HepG2 (cell line): Measurements from ENCODE around the gene RABGGTA. TPM values are rescaled to one million over a fixed set of nuclear protein-coding genes. Genes with fewer than 3 reads are reported as not detected.
A peak's percentile ranks its signal among the peaks of the same experiment; 100 is the strongest.

Experiments used
- AHR ChIP-seq: IDR thresholded peaks from 2 replicates; pipeline ENCODE4 v1.6.1; 2018; ENCODE audit warnings: missing genetic modification reagents, missing compliant biosample characterization
- ARID3A ChIP-seq: IDR thresholded peaks from 2 replicates; pipeline ENCODE4 v1.6.1; 2012; ENCODE audit warnings: low read depth, low read length, improper control_type of control experiment
- ASH2L ChIP-seq: fragments of 300-600, 200-600 bp; sonication (generic); IDR thresholded peaks from 2 replicates; pipeline ENCODE4 v1.7.0; 2017; ENCODE audit warnings: low read depth, mild to moderate bottlenecking, moderate library complexity, mixed read lengths, low read length; ENCODE audit not compliant: insufficient read length
- CHCHD3 ChIP-seq: sonication (generic); formaldehyde crosslinking; IDR thresholded peaks from 2 replicates; pipeline ENCODE4 v1.8.0; 2022; ENCODE audit warnings: mild to moderate bottlenecking, missing genetic modification reagents, moderate library complexity
- CTCF ChIP-seq: sonication (generic); formaldehyde crosslinking; IDR thresholded peaks from 2 replicates; pipeline ENCODE4 v1.5.0; 2020; ENCODE audit warnings: mild to moderate bottlenecking, missing genetic modification reagents, moderate library complexity
- ETV6 ChIP-seq: sonication (generic); formaldehyde crosslinking; conservative IDR thresholded peaks from 2 replicates; pipeline ENCODE4 v1.4.0; 2020; ENCODE audit warnings: missing genetic modification reagents
- HCFC1 ChIP-seq: fragments of 150-350 bp; IDR thresholded peaks from 2 replicates; pipeline ENCODE4 v1.6.1; 2014; ENCODE audit warnings: low read depth, low read length
- HMGXB3 ChIP-seq: sonication (generic); formaldehyde crosslinking; IDR thresholded peaks from 2 replicates; pipeline ENCODE4 v1.4.0; 2020; ENCODE audit warnings: missing genetic modification reagents, borderline replicate concordance
- HNRNPK ChIP-seq: fragments of 200-400 bp; formaldehyde crosslinking; IDR thresholded peaks from 2 replicates; pipeline ENCODE4 v1.6.1; 2018; ENCODE audit warnings: low read length, low read depth, moderate library complexity, mild to moderate bottlenecking; ENCODE audit not compliant: poor library complexity, severe bottlenecking
- LRRFIP1 ChIP-seq: sonication (generic); formaldehyde crosslinking; conservative IDR thresholded peaks from 2 replicates; pipeline ENCODE4 v1.4.0; 2020; ENCODE audit warnings: missing genetic modification reagents
- NR2F1 ChIP-seq, 2 experiments: fragments of 450-650 bp in 1 of 2; formaldehyde crosslinking in 1 of 2; IDR thresholded peaks; 2 replicates each; pipeline versions ENCODE4 v1.5.0 to v1.6.1; 2016 to 2020; ENCODE audit warnings: mild to moderate bottlenecking in 1 of 2, missing compliant biosample characterization in 1 of 2, missing genetic modification reagents in 1 of 2, moderate library complexity in 1 of 2
- PHF8 ChIP-seq: sonication (generic); formaldehyde crosslinking; IDR thresholded peaks from 2 replicates; pipeline ENCODE4 v1.5.0; 2020; ENCODE audit warnings: missing genetic modification reagents
- RXRA ChIP-seq: sonication (generic); formaldehyde crosslinking; IDR thresholded peaks from 2 replicates; pipeline ENCODE4 v1.5.1; 2020; ENCODE audit warnings: missing genetic modification reagents
- SMAD9 ChIP-seq: sonication (generic); formaldehyde crosslinking; IDR thresholded peaks from 2 replicates; pipeline ENCODE4 v1.5.1; 2020; ENCODE audit warnings: mild to moderate bottlenecking, missing genetic modification reagents
- TOE1 ChIP-seq: sonication (generic); formaldehyde crosslinking; IDR thresholded peaks from 2 replicates; pipeline ENCODE4 v1.4.0; 2020; ENCODE audit warnings: mild to moderate bottlenecking, missing genetic modification reagents
- ZBTB42 ChIP-seq: sonication (generic); formaldehyde crosslinking; IDR thresholded peaks from 2 replicates; pipeline ENCODE4 v1.5.0; 2020; ENCODE audit warnings: mild to moderate bottlenecking, missing genetic modification reagents
- ZNF235 ChIP-seq: sonication (generic); formaldehyde crosslinking; IDR thresholded peaks from 2 replicates; pipeline ENCODE4 v1.8.1; 2023; ENCODE audit warnings: mild to moderate bottlenecking, missing genetic modification reagents, borderline replicate concordance
- ZNF24 ChIP-seq: fragments of 450-650 bp; IDR thresholded peaks from 2 replicates; pipeline ENCODE4 v1.6.1; 2017; ENCODE audit warnings: antibody characterized with exemption, mild to moderate bottlenecking
- ZNF607 ChIP-seq: sonication (generic); formaldehyde crosslinking; IDR thresholded peaks from 2 replicates; pipeline ENCODE4 v1.5.1; 2020; ENCODE audit warnings: missing genetic modification reagents, mild to moderate bottlenecking, borderline replicate concordance
- polyA plus RNA-seq, 8 experiments: library from polyadenylated mRNA; depleted of rRNA in 3 of 8; stranded (reverse) in 7 of 8; unstranded in 1 of 8; fragments of >200 nt; fragmentation: Illumina TruSeq in 4 of 8; extraction: Trizol in 4 of 8; gene quantifications; 2 replicates each; pipeline versions ENCODE4 v1.2.1 to v1.2.3, GENCODE V29; 2011 to 2016; ENCODE audit warnings: low read depth in 4 of 8, missing spikeins in 1 of 8, mixed read lengths in 1 of 8; ENCODE audit not compliant: insufficient read depth in 1 of 8
- total RNA-seq, 5 experiments: library from RNA; depleted of rRNA; stranded (reverse); fragments of >200 nt; fragmentation: Illumina TruSeq; extraction: Trizol; gene quantifications; 2 replicates each; pipeline ENCODE4 v1.2.3, GENCODE V29; 2016; ENCODE audit warnings: low read depth in 1 of 5

The RABGGTA gene
- total and polyA plus RNA-seq, 2 of the 13 experiments (the other 11 are each of a cell fraction or from before 2014, with no cell fraction given) = 57.9 to 90.8 TPM

GRCh38 chr14:24241829-24242443 lies 29.5 kb downstream of the RABGGTA start (continued):
- TF ChIP-seq ARID3A (no peak), AHR (CRISPR knock-in tag) (peak; percentile 33), ZNF24 (0 out of 2 replicates have a peak, but pooled peaks have one; percentile 6), ZNF607 (CRISPR knock-in tag) (no peak), CHCHD3 (CRISPR knock-in tag) (no peak), HMGXB3 (CRISPR knock-in tag) (peak; percentile 70; the same call in 1 of the 2 replicates), NR2F1 (CRISPR knock-in tag; IDR thresholded peaks at IDR 0.05) (no peak), SMAD9 (CRISPR knock-in tag) (no peak), ASH2L (no peak), PHF8 (CRISPR knock-in tag) (peak; percentile 86; the same call in 1 of the 2 replicates), ETV6 (peak; percentile 84; the same call in 1 of the 2 replicates), HNRNPK (peak; percentile 18), TOE1 (CRISPR knock-in tag) (no peak), LRRFIP1 (CRISPR knock-in tag) (no peak), CTCF (peak; percentile 62), ZNF235 (CRISPR knock-in tag) (no peak), HCFC1 (0 out of 2 replicates have a peak, but pooled peaks have one; percentile 12), RXRA (CRISPR knock-in tag) (no peak), ZBTB42 (CRISPR knock-in tag) (0 out of 2 replicates have a peak, but pooled peaks have one; percentile 19)
